Caco-2 (cell line): ENCODE results near the gene PTH1R. TPM values are rescaled to one million over a fixed set of nuclear protein-coding genes. Genes with fewer than 3 reads are reported as not detected.

Source experiments
- BruUV-seq: library from RNA; stranded (reverse); fragments of 400-500 nt; replicated peaks from 2 replicates; lab custom pipeline; 2021; lab: Mats Ljungman, UMichigan
- CTCF ChIA-PET: fragments of 300-600 bp; sonication (Branson Sonifier 250); formaldehyde crosslinking; loops from one replicate; lab custom pipeline; 2022; ENCODE audit warnings: antibody characterized with exemption; lab: Charles Lee
- POLR2A ChIA-PET: fragments of 300-600 bp; sonication (Branson Sonifier 250); formaldehyde crosslinking; loops from one replicate; lab custom pipeline; 2022; ENCODE audit warnings: antibody characterized with exemption; lab: Charles Lee
- DNase-seq, 2 experiments: peaks; one replicate each; pipeline versions ENCODE4 v3.0.0 to v3.0.0-alpha.2; 2020 to 2022
- H3K27me3 ChIP-seq: replicated peaks from 2 replicates; pipeline ENCODE4 v1.6.0; 2011; ENCODE audit warnings: low read length; ENCODE audit not compliant: control insufficient read depth, insufficient read depth
- H3K36me3 ChIP-seq: 2 replicates; pipeline ENCODE4 v1.5.1; 2011; ENCODE audit warnings: low read length; ENCODE audit not compliant: control insufficient read depth, insufficient read depth
- H3K4me1 ChIP-seq: fragments of 250-450 bp; sonication (Bioruptor Pico); 2 replicates; pipeline ENCODE4 v1.5.1; 2020; ENCODE audit warnings: mild to moderate bottlenecking
- H3K4me3 ChIP-seq: 2 replicates; pipeline ENCODE4 v1.5.1; 2011; ENCODE audit warnings: low read depth, mild to moderate bottlenecking, control low read depth, low read length
- H3K9me3 ChIP-seq: fragments of 250-450 bp; sonication (Bioruptor Pico); 2 replicates; pipeline ENCODE4 v1.5.1; 2020; ENCODE audit warnings: mild to moderate bottlenecking, moderate library complexity
- H3K27ac Mint-ChIP-seq: one replicate; pipeline ENCODE4 v1.8.0; 2022; ENCODE audit warnings: mixed read lengths; ENCODE audit not compliant: unreplicated experiment
- H3K27me3 Mint-ChIP-seq: one replicate; pipeline ENCODE4 v1.8.0; 2022; ENCODE audit warnings: mixed read lengths; ENCODE audit not compliant: insufficient read depth, unreplicated experiment
- H3K36me3 Mint-ChIP-seq: one replicate; pipeline ENCODE4 v1.8.0; 2022; ENCODE audit warnings: mild to moderate bottlenecking, mixed read lengths; ENCODE audit not compliant: insufficient read depth, unreplicated experiment
- H3K4me1 Mint-ChIP-seq: one replicate; pipeline ENCODE4 v1.8.0; 2022; ENCODE audit warnings: low read depth, mixed read lengths; ENCODE audit not compliant: unreplicated experiment
- H3K4me3 Mint-ChIP-seq: one replicate; pipeline ENCODE4 v1.8.0; 2022; ENCODE audit warnings: mild to moderate bottlenecking, moderate library complexity, mixed read lengths; ENCODE audit not compliant: unreplicated experiment
- H3K9me3 Mint-ChIP-seq: one replicate; pipeline ENCODE4 v1.8.0; 2022; ENCODE audit warnings: mixed read lengths; ENCODE audit not compliant: unreplicated experiment
- intact Hi-C: fragments of 100-400 bp; cut with micrococcal nuclease; formaldehyde crosslinking; loops from one replicate; pipeline ENCODE4 v1.10.0; 2022; ENCODE audit not compliant: unreplicated experiment
- total RNA-seq: library from RNA; stranded (reverse); gene quantifications from 2 replicates; pipeline ENCODE4 v1.2.3, GENCODE V29; 2022
- TF ChIP-seq, protein P1 (sequence below), 2 experiments: fragments of 200-600 bp in 1 of 2; IDR thresholded peaks; 1 replicate in 1 of 2; 2 replicates in 1 of 2; pipeline versions ENCODE4 v1.5.1 to v1.8.0; 2011 to 2022; ENCODE audit warnings: antibody characterized with exemption in 1 of 2, control low read depth in 1 of 2, inconsistent platforms in 1 of 2, low read depth in 1 of 2, low read length in 1 of 2, mild to moderate bottlenecking in 1 of 2, moderate library complexity in 1 of 2; ENCODE audit not compliant: insufficient read depth in 1 of 2, severe bottlenecking in 1 of 2, unreplicated experiment in 1 of 2

The PTH1R gene
- total RNA-seq, 1 experiment from 2014 or later, result 5.1 TPM

DNA sequence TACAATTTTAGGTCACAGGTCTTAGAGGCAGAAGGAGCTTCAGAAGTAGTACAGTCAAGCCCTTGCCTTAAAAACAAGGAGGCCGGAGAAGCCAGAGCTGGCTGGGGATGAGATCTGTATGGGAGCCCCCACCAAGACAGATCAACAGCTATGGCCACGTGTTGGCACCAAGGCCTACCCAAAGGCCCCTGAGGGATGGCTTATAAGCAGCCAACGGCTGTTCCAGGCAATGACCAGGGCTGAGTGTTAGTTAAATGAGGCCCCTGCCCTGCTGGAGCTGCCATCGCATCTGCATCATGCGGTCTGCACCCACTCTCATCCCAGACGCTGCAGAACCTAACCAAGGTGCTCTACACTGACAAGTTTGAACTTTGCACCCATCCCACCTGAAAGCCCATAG lies 55.7 kb downstream of the PTH1R start:
- Histone ChIP-seq H3K36me3 (peaks cover 5% of the 10 kb centered on the region), H3K9me3 (no peaks in the 10 kb centered on the region), H3K4me3 (no peak overlapping the region), H3K27me3 (no peaks in the 10 kb centered on the region), H3K4me1 (peaks cover 76% of the 10 kb centered on the region)
- TF ChIP-seq, protein P1, sequence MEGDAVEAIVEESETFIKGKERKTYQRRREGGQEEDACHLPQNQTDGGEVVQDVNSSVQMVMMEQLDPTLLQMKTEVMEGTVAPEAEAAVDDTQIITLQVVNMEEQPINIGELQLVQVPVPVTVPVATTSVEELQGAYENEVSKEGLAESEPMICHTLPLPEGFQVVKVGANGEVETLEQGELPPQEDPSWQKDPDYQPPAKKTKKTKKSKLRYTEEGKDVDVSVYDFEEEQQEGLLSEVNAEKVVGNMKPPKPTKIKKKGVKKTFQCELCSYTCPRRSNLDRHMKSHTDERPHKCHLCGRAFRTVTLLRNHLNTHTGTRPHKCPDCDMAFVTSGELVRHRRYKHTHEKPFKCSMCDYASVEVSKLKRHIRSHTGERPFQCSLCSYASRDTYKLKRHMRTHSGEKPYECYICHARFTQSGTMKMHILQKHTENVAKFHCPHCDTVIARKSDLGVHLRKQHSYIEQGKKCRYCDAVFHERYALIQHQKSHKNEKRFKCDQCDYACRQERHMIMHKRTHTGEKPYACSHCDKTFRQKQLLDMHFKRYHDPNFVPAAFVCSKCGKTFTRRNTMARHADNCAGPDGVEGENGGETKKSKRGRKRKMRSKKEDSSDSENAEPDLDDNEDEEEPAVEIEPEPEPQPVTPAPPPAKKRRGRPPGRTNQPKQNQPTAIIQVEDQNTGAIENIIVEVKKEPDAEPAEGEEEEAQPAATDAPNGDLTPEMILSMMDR (IDR thresholded peaks at IDR 0.05; ENCODE audit: insufficient read depth in 1 of 2, low read depth in 1 of 2, low read length in 1 of 2, severe bottlenecking in 1 of 2, unreplicated experiment in 1 of 2), result no peak
- no peak for DNase-seq
- H3K36me3 Mint-ChIP-seq, result peaks cover 81% of the 10 kb centered on the region
- H3K4me1 Mint-ChIP-seq, result peaks cover 48% of the 10 kb centered on the region
- H3K9me3 Mint-ChIP-seq, result no peaks in the 10 kb centered on the region
- ChIA-PET CTCF (interaction anchor here (1.5 kb wide), 1 partner anchor 49 kb away, joined by 3 read pairs; no protein-coding TSS in a partner anchor), POLR2A (no interaction called here)
- no peaks in the 10 kb centered on the region for H3K27me3 Mint-ChIP-seq
- H3K27ac Mint-ChIP-seq, result no peak overlapping the region
- intact Hi-C loops, result no loop called here
- no peak overlapping the region for H3K4me3 Mint-ChIP-seq
- no TSS peak for BruUV-seq

DNA sequence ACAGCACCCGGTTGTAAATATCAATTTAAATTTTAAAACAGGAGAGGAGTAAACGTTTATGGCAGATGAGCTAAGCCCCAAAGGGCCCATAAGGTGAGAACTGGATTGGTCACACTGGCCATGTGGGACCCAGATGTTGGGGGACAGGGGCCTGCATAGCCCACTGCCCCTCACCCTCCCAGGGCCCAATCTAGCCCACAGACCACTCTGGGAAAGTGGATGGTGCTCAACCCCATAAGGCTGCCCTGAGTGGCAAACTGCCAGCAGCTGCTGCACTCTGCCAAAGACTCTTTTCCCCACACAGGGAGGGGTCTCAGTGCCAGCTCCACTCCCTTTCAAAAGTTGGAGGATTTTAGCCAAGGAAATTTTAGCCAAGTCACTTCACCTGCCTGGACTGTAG lies 56.6 kb downstream of the PTH1R start:
- TF ChIP-seq, protein P1 (IDR thresholded peaks at IDR 0.05; ENCODE audit: insufficient read depth in 1 of 2, low read depth in 1 of 2, low read length in 1 of 2, severe bottlenecking in 1 of 2, unreplicated experiment in 1 of 2), result no peak
- Mint-ChIP-seq H3K36me3 (peaks cover 81% of the 10 kb centered on the region), H3K27ac (no peak overlapping the region), H3K27me3 (no peaks in the 10 kb centered on the region), H3K9me3 (no peaks in the 10 kb centered on the region), H3K4me3 (no peak overlapping the region), H3K4me1 (peaks cover 46% of the 10 kb centered on the region)
- intact Hi-C loops, result no loop called here
- BruUV-seq, result no TSS peak
- Histone ChIP-seq H3K9me3 (no peaks in the 10 kb centered on the region), H3K4me1 (peaks cover 76% of the 10 kb centered on the region), H3K4me3 (no peak overlapping the region), H3K36me3 (peaks cover 5% of the 10 kb centered on the region), H3K27me3 (no peaks in the 10 kb centered on the region)
- ChIA-PET CTCF (interaction anchor here (1.4 to 2.2 kb wide), 3 partner anchors 10 to 48 kb away, joined by 3 to 19 read pairs (median 3); no protein-coding TSS in a partner anchor), POLR2A (no interaction called here)
- DNase-seq, result no peak

DNA sequence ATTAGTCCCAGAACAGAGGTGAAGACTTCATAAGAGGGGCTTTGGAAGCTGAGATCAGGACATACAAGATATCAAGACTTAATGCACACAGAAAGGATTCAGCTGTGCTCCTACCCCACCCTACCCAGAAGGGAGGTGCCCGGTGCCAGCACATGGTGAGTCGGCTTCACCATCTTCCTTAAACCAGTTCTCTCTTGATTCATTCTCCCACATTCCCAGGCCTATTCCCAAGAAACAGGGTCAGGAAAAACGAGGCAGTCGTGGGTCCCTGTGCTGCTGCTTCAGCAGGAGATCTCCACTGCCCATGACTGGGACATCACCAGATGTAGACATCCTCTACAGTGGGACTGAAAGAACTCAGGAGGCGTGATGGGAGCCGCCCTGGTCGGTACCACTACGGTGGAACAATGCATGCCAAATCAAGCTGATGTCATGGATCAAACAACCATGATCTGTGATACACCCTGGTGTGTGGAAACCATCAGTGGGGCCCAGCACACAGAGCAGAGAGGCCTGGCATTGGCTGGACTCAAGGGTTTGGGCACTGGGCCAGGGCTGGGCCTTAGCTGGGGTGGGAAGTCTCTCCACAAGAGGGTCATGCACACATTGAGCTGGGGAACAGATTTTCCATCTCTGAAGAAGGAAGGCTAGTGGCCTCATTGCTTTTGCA lies 57.1 kb downstream of the PTH1R start:
- no TSS peak for BruUV-seq
- H3K4me3 ChIP-seq, result no peak overlapping the region
- no peaks in the 10 kb centered on the region for H3K27me3 Mint-ChIP-seq
- H3K36me3 ChIP-seq, result peaks cover 7% of the 10 kb centered on the region
- no peaks in the 10 kb centered on the region for H3K9me3 ChIP-seq
- H3K27me3 ChIP-seq, result no peaks in the 10 kb centered on the region
- H3K4me1 Mint-ChIP-seq, result peaks cover 49% of the 10 kb centered on the region
- CTCF ChIA-PET, result interaction anchor here (0.9 to 2.4 kb wide), 11 partner anchors 8 to 53 kb away, joined by 3 to 21 read pairs (median 7); partner anchors contain the start of gene CCDC12
- POLR2A ChIA-PET, result interaction anchor here (1.3 to 1.6 kb wide), 2 partner anchors 10 to 42 kb away, joined by 6 to 29 read pairs; no protein-coding TSS in a partner anchor
- intact Hi-C loops, result loop anchor here (1.0 kb wide), 3 partner anchors 9 to 42 kb away; partner anchors contain the start of gene CCDC12
- H3K4me1 ChIP-seq, result peaks cover 76% of the 10 kb centered on the region
- DNase-seq, result no peak
- H3K9me3 Mint-ChIP-seq, result no peaks in the 10 kb centered on the region
- TF ChIP-seq, protein P1 (IDR thresholded peaks at IDR 0.05; ENCODE audit: insufficient read depth in 1 of 2, low read depth in 1 of 2, low read length in 1 of 2, severe bottlenecking in 1 of 2, unreplicated experiment in 1 of 2), result no peak
- H3K27ac Mint-ChIP-seq, result no peak overlapping the region
- peaks cover 81% of the 10 kb centered on the region for H3K36me3 Mint-ChIP-seq
- no peak overlapping the region for H3K4me3 Mint-ChIP-seq
